NCI-H69 (cell line): ENCODE data around the gene DLK1.
A peak's percentile ranks its signal among the peaks of the same experiment; 100 is the strongest.

Source experiments
- DNase-seq: peaks from one replicate; lab custom pipeline; 2025; lab: John Stamatoyannopoulos, UW

DLK1 gene

GRCh38 chr14:100693877-100694578, 32.7 kb upstream of the DLK1 start:
- no peak for DNase-seq

GRCh38 chr14:100694579-100695422, 31.9 kb upstream of the DLK1 start:
- no peak for DNase-seq

GRCh38 chr14:100695423-100695738, 31.3 kb upstream of the DLK1 start:
- peak; percentile 21 for DNase-seq

- no peak for DNase-seq
Measured at GRCh38 chr14:100696008-100696407, 30.7 kb upstream of the DLK1 start.

GRCh38 chr14:100696590-100696989, 30.1 kb upstream of the DLK1 start:
- DNase-seq: no peak

GRCh38 chr14:100698066-100698465, 28.6 kb upstream of the DLK1 start:
- no peak for DNase-seq

GRCh38 chr14:100698666-100699448, 27.8 kb upstream of the DLK1 start:
- DNase-seq: no peak

GRCh38 chr14:100701314-100701713, 25.4 kb upstream of the DLK1 start:
- DNase-seq: no peak

- no peak for DNase-seq
Measured at GRCh38 chr14:100702590-100702989, 24.1 kb upstream of the DLK1 start.

GRCh38 chr14:100703386-100704220, 23.1 kb upstream of the DLK1 start:
- DNase-seq: no peak

GRCh38 chr14:100706200-100706599, 20.5 kb upstream of the DLK1 start:
- DNase-seq: no peak

- DNase-seq: no peak
Measured at GRCh38 chr14:100706860-100707259, 19.8 kb upstream of the DLK1 start.

GRCh38 chr14:100708425-100709288, 18.0 kb upstream of the DLK1 start:
- peak; percentile 78 for DNase-seq

GRCh38 chr14:100709289-100710284, 17.1 kb upstream of the DLK1 start:
- DNase-seq: peak; percentile 55

- DNase-seq: no peak
Measured at GRCh38 chr14:100710391-100710790, 16.3 kb upstream of the DLK1 start.

- DNase-seq: peak; percentile 46
Measured at GRCh38 chr14:100710826-100711462, 15.7 kb upstream of the DLK1 start.

- DNase-seq: peak; percentile 48
Measured at GRCh38 chr14:100711493-100711892, 15.2 kb upstream of the DLK1 start.

GRCh38 chr14:100712490-100712889, 14.2 kb upstream of the DLK1 start:
- peak; percentile 94 for DNase-seq

GRCh38 chr14:100713705-100714104, 13.0 kb upstream of the DLK1 start:
- DNase-seq: peak; percentile 39
